ENCODE data around the gene VWA8.

Gene VWA8

DNA sequence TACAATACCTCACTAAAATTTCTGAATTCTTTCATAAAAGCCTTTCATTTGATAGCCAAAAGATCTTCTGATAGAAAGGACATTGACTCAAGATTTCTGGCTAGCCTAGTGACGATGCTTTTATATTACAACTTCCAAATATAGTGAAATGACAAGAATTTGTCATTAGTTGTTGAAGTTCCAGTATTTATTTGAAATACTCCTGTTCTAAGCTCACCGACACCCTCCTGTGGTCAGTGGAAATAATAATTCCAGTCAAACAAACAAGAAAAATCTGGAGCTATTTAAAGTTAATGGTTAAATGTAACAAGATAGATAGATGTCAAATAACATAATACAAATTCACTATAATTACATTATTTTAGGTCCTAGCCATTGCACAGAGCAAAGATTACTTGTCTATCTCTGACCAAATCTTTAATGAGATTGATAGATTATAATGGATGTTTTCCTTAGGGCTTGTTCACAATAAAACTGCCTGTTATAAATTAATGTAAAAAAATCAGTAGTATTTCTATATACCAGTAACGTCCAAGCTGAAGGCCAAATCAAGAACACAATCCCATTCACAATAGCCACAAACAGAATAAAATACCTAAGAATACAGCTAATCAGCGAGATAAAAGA lies 308.1 kb downstream of the VWA8 start (continued):
- TF ChIP-seq, protein P1, sequence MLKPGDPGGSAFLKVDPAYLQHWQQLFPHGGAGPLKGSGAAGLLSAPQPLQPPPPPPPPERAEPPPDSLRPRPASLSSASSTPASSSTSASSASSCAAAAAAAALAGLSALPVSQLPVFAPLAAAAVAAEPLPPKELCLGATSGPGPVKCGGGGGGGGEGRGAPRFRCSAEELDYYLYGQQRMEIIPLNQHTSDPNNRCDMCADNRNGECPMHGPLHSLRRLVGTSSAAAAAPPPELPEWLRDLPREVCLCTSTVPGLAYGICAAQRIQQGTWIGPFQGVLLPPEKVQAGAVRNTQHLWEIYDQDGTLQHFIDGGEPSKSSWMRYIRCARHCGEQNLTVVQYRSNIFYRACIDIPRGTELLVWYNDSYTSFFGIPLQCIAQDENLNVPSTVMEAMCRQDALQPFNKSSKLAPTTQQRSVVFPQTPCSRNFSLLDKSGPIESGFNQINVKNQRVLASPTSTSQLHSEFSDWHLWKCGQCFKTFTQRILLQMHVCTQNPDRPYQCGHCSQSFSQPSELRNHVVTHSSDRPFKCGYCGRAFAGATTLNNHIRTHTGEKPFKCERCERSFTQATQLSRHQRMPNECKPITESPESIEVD (tag by site-specific recombination; IDR thresholded peaks at IDR 0.05) = 0 out of 2 replicates have a peak, but pooled peaks have one; percentile 22
- TF ChIP-seq ZNF2 (tag by site-specific recombination; IDR thresholded peaks at IDR 0.05) = no peak
- TF ChIP-seq ZFP41 (tag by site-specific recombination; IDR thresholded peaks at IDR 0.05; ENCODE audit: borderline replicate concordance) = no peak
- TF ChIP-seq ZNF830 (tag by site-specific recombination; IDR thresholded peaks at IDR 0.05; ENCODE audit: low read depth) = no peak
- no peak for TF ChIP-seq RBAK (tag by site-specific recombination; IDR thresholded peaks at IDR 0.05)
- no peak for TF ChIP-seq ZNF530 (tag by site-specific recombination; IDR thresholded peaks at IDR 0.05; ENCODE audit: low read depth)
- peak; percentile 28; the same call in 1 of the 2 replicates for TF ChIP-seq ZNF664 (tag by site-specific recombination; IDR thresholded peaks at IDR 0.05)
- no peak for TF ChIP-seq ZNF626 (tag by site-specific recombination; IDR thresholded peaks at IDR 0.05)
- TF ChIP-seq ZNF621 (tag by site-specific recombination; IDR thresholded peaks at IDR 0.05) = no peak
- no peak for TF ChIP-seq ZBTB21 (tag by site-specific recombination; IDR thresholded peaks at IDR 0.05)
- no peak for TF ChIP-seq ZXDB (tag by site-specific recombination; IDR thresholded peaks at IDR 0.05)
- no peak for TF ChIP-seq ZFP3 (tag by site-specific recombination; IDR thresholded peaks at IDR 0.05; ENCODE audit: low read depth)
- TF ChIP-seq ZNF354C (tag by site-specific recombination; IDR thresholded peaks at IDR 0.05; ENCODE audit: borderline replicate concordance, low read depth) = no peak
- TF ChIP-seq ZBTB7A (tag by site-specific recombination; IDR thresholded peaks at IDR 0.05; ENCODE audit: low read depth) = no peak

DNA sequence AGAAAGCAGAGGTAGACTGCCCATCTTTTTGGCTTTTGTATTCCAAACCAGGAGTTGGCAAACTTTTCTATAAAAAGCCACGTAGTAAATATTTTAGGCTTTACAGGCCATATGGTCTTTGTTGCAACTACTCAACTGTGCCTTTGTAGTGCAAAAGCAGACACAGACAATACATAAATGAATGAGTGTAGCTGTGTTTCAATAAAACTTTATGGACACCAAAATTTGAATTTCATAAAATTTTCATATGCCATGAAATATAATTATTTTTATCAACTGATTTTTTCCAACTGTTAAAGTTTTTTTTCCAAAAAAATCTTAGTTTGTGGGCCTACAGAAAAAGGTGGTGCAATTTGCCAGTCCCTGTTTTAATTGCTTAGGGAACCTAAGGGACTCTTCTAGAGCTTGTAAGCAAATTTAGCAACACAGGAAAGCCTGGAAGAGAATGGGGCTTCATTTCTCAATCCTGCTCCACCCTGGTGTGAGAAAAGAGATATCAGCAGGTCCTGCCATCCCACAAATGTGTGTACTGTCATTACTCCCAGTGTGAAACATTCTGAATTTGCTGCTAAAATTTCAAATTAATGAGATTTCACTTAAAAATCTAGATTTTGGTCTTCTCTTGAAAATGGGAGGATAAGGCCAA lies 309.4 kb downstream of the VWA8 start:
- Histone ChIP-seq H3K4me1 (ENCODE audit: control insufficient read depth, insufficient read depth, low read length) (no peaks in the 10 kb centered on the region), H3K9me3 (ENCODE audit: control insufficient read depth, insufficient read depth, low read depth, low read length) (no peaks in the 10 kb centered on the region), H3K36me3 (ENCODE audit: control insufficient read depth in 2 of 2, insufficient read depth in 1 of 2, low read length in 2 of 2) (no peaks in the 10 kb centered on the region), H3K4me3 (ENCODE audit: low read depth, low read length) (no peak overlapping the region), H3K27ac (ENCODE audit: extremely low read depth, low read depth, low read length) (no peak overlapping the region)
- ChIA-PET CTCF (interaction anchor here (0.6 to 1.9 kb wide), 6 partner anchors 11 to 596 kb away, joined by 3 to 7 read pairs (median 3); no protein-coding TSS in a partner anchor), POLR2A (no interaction called here)
- TF ChIP-seq, protein P2, sequence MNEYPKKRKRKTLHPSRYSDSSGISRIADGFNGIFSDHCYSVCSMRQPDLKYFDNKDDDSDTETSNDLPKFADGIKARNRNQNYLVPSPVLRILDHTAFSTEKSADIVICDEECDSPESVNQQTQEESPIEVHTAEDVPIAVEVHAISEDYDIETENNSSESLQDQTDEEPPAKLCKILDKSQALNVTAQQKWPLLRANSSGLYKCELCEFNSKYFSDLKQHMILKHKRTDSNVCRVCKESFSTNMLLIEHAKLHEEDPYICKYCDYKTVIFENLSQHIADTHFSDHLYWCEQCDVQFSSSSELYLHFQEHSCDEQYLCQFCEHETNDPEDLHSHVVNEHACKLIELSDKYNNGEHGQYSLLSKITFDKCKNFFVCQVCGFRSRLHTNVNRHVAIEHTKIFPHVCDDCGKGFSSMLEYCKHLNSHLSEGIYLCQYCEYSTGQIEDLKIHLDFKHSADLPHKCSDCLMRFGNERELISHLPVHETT (tag by site-specific recombination; IDR thresholded peaks at IDR 0.05) = no peak
- TF ChIP-seq ZNF184 (tag by site-specific recombination; IDR thresholded peaks at IDR 0.05) = no peak
- TF ChIP-seq ZNF843 (tag by site-specific recombination; IDR thresholded peaks at IDR 0.05) = no peak
- TF ChIP-seq ZNF610 (tag by site-specific recombination; IDR thresholded peaks at IDR 0.05; ENCODE audit: borderline replicate concordance) = no peak
- no peak for TF ChIP-seq KLF7 (tag by site-specific recombination; IDR thresholded peaks at IDR 0.05; ENCODE audit: borderline replicate concordance)
- no peak for TF ChIP-seq KLF1 (tag by site-specific recombination; IDR thresholded peaks at IDR 0.05)
- TF ChIP-seq WT1 (tag by site-specific recombination; IDR thresholded peaks at IDR 0.05) = no peak
- TF ChIP-seq, protein P3, sequence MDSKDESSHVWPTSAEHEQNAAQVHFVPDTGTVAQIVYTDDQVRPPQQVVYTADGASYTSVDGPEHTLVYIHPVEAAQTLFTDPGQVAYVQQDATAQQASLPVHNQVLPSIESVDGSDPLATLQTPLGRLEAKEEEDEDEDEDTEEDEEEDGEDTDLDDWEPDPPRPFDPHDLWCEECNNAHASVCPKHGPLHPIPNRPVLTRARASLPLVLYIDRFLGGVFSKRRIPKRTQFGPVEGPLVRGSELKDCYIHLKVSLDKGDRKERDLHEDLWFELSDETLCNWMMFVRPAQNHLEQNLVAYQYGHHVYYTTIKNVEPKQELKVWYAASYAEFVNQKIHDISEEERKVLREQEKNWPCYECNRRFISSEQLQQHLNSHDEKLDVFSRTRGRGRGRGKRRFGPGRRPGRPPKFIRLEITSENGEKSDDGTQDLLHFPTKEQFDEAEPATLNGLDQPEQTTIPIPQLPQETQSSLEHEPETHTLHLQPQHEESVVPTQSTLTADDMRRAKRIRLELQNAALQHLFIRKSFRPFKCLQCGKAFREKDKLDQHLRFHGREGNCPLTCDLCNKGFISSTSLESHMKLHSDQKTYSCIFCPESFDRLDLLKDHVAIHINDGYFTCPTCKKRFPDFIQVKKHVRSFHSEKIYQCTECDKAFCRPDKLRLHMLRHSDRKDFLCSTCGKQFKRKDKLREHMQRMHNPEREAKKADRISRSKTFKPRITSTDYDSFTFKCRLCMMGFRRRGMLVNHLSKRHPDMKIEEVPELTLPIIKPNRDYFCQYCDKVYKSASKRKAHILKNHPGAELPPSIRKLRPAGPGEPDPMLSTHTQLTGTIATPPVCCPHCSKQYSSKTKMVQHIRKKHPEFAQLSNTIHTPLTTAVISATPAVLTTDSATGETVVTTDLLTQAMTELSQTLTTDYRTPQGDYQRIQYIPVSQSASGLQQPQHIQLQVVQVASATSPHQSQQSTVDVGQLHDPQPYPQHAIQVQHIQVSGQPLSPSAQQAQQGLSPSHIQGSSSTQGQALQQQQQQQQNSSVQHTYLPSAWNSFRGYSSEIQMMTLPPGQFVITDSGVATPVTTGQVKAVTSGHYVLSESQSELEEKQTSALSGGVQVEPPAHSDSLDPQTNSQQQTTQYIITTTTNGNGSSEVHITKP (tag by site-specific recombination; IDR thresholded peaks at IDR 0.05) = no peak
- TF ChIP-seq HOXA7 (CRISPR knock-in tag; IDR thresholded peaks at IDR 0.05; ENCODE audit: borderline replicate concordance) = no peak
- no peak for TF ChIP-seq ZNF585B (tag by site-specific recombination; IDR thresholded peaks at IDR 0.05)
- no peak for TF ChIP-seq ZNF837 (tag by site-specific recombination; IDR thresholded peaks at IDR 0.05)
- no peak for TF ChIP-seq ZNF138 (tag by site-specific recombination; IDR thresholded peaks at IDR 0.05; ENCODE audit: borderline replicate concordance)
- no peak for TF ChIP-seq ZNF549 (tag by site-specific recombination; IDR thresholded peaks at IDR 0.05)
- TF ChIP-seq, protein P4, sequence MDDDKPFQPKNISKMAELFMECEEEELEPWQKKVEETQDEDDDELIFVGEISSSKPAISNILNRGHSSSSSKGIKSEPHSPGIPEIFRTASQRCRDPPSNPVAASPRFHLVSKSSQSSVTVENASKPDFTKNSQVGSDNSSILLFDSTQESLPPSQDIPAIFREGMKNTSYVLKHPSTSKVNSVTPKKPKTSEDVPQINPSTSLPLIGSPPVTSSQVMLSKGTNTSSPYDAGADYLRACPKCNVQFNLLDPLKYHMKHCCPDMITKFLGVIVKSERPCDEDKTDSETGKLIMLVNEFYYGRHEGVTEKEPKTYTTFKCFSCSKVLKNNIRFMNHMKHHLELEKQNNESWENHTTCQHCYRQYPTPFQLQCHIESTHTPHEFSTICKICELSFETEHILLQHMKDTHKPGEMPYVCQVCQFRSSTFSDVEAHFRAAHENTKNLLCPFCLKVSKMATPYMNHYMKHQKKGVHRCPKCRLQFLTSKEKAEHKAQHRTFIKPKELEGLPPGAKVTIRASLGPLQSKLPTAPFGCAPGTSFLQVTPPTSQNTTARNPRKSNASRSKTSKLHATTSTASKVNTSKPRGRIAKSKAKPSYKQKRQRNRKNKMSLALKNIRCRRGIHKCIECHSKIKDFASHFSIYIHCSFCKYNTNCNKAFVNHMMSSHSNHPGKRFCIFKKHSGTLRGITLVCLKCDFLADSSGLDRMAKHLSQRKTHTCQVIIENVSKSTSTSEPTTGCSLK (tag by site-specific recombination; IDR thresholded peaks at IDR 0.05) = no peak
